HepG2 (cell line): ENCODE results near the gene PCBP2. TPM values are rescaled to one million over a fixed set of nuclear protein-coding genes. Genes with fewer than 3 reads are reported as not detected.

Source experiments
- FOXP1 ChIP-seq, 2 experiments: fragments of 450-650 bp in 1 of 2; IDR thresholded peaks; 2 replicates each; pipeline ENCODE4 v1.6.1; 2017 to 2018; ENCODE audit warnings: antibody characterized with exemption in 1 of 2
- GFI1 ChIP-seq: sonication (generic); formaldehyde crosslinking; IDR thresholded peaks from 2 replicates; pipeline ENCODE4 v1.5.0; 2020; ENCODE audit warnings: missing genetic modification reagents, mild to moderate bottlenecking, borderline replicate concordance
- HBP1 ChIP-seq: IDR thresholded peaks from 2 replicates; pipeline ENCODE4 v1.6.1; 2016; ENCODE audit warnings: low read depth, control low read depth
- MLLT10 ChIP-seq: sonication (generic); formaldehyde crosslinking; IDR thresholded peaks from 2 replicates; pipeline ENCODE4 v1.4.0; 2020; ENCODE audit warnings: missing genetic modification reagents
- NFKB2 ChIP-seq: sonication (generic); formaldehyde crosslinking; IDR thresholded peaks from 2 replicates; pipeline ENCODE4 v1.4.0; 2020; ENCODE audit warnings: missing genetic modification reagents, borderline replicate concordance
- RBM39 ChIP-seq: fragments of 200-400 bp; formaldehyde crosslinking; IDR thresholded peaks from one replicate; pipeline ENCODE4 v1.6.1; 2018; ENCODE audit warnings: antibody characterized with exemption, mild to moderate bottlenecking, low read depth, low read length; ENCODE audit not compliant: poor library complexity, severe bottlenecking
- REL ChIP-seq: sonication (generic); formaldehyde crosslinking; conservative IDR thresholded peaks from 2 replicates; pipeline ENCODE4 v1.8.0; 2022; ENCODE audit warnings: mild to moderate bottlenecking, missing genetic modification reagents, moderate library complexity
- TCF12 ChIP-seq, 2 experiments: fragments of 450-650 bp in 1 of 2; sonication (generic) in 1 of 2; formaldehyde crosslinking in 1 of 2; IDR thresholded peaks; 2 replicates each; pipeline versions ENCODE4 v1.6.1 to v1.8.0; 2017 to 2022; ENCODE audit warnings: antibody characterized with exemption in 1 of 2, mild to moderate bottlenecking in 1 of 2, missing genetic modification reagents in 1 of 2, moderate library complexity in 1 of 2
- ZBTB26 ChIP-seq: IDR thresholded peaks from 2 replicates; pipeline ENCODE4 v1.6.1; 2016; ENCODE audit warnings: missing compliant biosample characterization, missing genetic modification reagents, borderline replicate concordance
- ZNF3 ChIP-seq: IDR thresholded peaks from 2 replicates; pipeline ENCODE4 v1.7.0; 2017; ENCODE audit warnings: inconsistent platforms
- ZNF333 ChIP-seq: sonication (generic); formaldehyde crosslinking; IDR thresholded peaks from 2 replicates; pipeline ENCODE4 v1.4.0; 2020; ENCODE audit warnings: mild to moderate bottlenecking, missing genetic modification reagents, borderline replicate concordance
- ZNF501 ChIP-seq: sonication (generic); formaldehyde crosslinking; IDR thresholded peaks from 2 replicates; pipeline ENCODE4 v1.5.1; 2020; ENCODE audit warnings: mild to moderate bottlenecking, moderate library complexity, missing genetic modification reagents
- ZNF549 ChIP-seq: sonication (generic); formaldehyde crosslinking; IDR thresholded peaks from 2 replicates; pipeline ENCODE4 v1.5.0; 2020; ENCODE audit warnings: missing genetic modification reagents
- ZNF616 ChIP-seq: sonication (generic); formaldehyde crosslinking; IDR thresholded peaks from 2 replicates; pipeline ENCODE4 v1.5.0; 2020; ENCODE audit warnings: low read depth, mild to moderate bottlenecking, missing genetic modification reagents
- ZNF660 ChIP-seq: sonication (generic); formaldehyde crosslinking; IDR thresholded peaks from 2 replicates; pipeline ENCODE4 v1.5.1; 2020; ENCODE audit warnings: mild to moderate bottlenecking, low read depth, missing genetic modification reagents, borderline replicate concordance
- ZNF670 ChIP-seq: sonication (generic); formaldehyde crosslinking; IDR thresholded peaks from 2 replicates; pipeline ENCODE4 v1.8.0; 2022; ENCODE audit warnings: mild to moderate bottlenecking, missing genetic modification reagents, borderline replicate concordance
- ZNF770 ChIP-seq: sonication (generic); formaldehyde crosslinking; IDR thresholded peaks from 2 replicates; pipeline ENCODE4 v1.5.0; 2020; ENCODE audit warnings: mild to moderate bottlenecking, missing genetic modification reagents
- ZNF782 ChIP-seq: sonication (generic); formaldehyde crosslinking; IDR thresholded peaks from 2 replicates; pipeline ENCODE4 v1.4.0; 2020; ENCODE audit warnings: missing genetic modification reagents, mild to moderate bottlenecking, borderline replicate concordance
- polyA plus RNA-seq, 8 experiments: library from polyadenylated mRNA; depleted of rRNA in 3 of 8; stranded (reverse) in 7 of 8; unstranded in 1 of 8; fragments of >200 nt; fragmentation: Illumina TruSeq in 4 of 8; extraction: Trizol in 4 of 8; gene quantifications; 2 replicates each; pipeline versions ENCODE4 v1.2.1 to v1.2.3, GENCODE V29; 2011 to 2016; ENCODE audit warnings: low read depth in 4 of 8, missing spikeins in 1 of 8, mixed read lengths in 1 of 8; ENCODE audit not compliant: insufficient read depth in 1 of 8
- total RNA-seq, 5 experiments: library from RNA; depleted of rRNA; stranded (reverse); fragments of >200 nt; fragmentation: Illumina TruSeq; extraction: Trizol; gene quantifications; 2 replicates each; pipeline ENCODE4 v1.2.3, GENCODE V29; 2016; ENCODE audit warnings: low read depth in 1 of 5
- TF ChIP-seq, protein P1 (sequence below): sonication (generic); formaldehyde crosslinking; IDR thresholded peaks from 2 replicates; pipeline ENCODE4 v1.8.0; 2023; ENCODE audit warnings: mild to moderate bottlenecking, missing genetic modification reagents
- TF ChIP-seq, protein P2 (sequence below): sonication (generic); formaldehyde crosslinking; IDR thresholded peaks from 2 replicates; pipeline ENCODE4 v1.8.1; 2023; ENCODE audit warnings: mild to moderate bottlenecking, missing genetic modification reagents

PCBP2 gene
- total and polyA plus RNA-seq, 2 of the 13 experiments (the other 11 are each of a cell fraction or from before 2014, with no cell fraction given) = 154 to 345 TPM

DNA sequence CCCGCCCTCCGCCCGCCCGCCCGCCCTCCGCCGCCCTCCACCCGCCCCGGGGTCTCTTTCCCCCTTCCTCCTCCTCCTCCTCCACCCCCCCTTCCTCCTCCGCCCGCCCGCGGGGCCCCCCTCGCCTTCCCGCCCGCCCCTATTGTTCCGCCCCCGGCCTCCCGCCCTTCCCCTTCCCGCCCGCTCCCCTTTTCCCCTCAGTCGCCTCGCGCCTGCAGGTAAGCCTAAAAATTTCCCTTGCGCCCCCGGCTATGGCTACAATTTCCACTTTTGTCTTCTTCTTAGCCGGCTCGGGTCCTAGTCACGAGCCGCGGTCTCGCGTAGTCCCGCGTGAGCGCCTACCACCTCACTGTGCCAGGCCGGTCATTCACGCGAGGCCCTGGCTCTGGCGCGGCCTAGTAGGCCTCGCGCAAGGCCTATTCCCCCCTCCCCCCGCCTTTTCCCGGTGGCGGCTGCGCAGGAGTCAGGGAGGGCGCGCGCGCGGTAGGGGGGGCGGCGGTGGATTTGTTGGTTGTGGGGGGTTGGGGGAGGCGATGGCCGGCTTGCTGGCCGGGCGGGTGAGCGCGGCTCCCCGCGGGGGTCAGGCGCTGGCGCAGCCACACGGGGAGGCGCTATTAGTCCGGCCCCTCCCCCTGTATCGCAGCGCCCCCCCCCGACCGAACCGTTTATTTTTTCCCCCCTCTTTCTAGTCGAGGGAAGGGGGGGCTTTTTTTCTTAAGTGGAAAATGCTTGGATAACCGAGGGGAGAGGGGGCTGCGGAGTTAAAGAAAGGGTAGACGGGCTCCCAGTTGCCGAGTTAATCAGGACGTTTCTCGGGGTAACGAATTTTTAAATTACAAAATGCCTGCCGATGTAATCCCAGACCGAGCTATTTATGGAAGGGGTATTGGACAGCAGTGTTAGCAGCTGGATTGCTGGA lies 516 bp downstream of the PCBP2 start (continued):
- no peak for TF ChIP-seq ZBTB26
- TF ChIP-seq GFI1 = no peak
- no peak for TF ChIP-seq TCF12 (IDR thresholded peaks at IDR 0.05)
- no peak for TF ChIP-seq TCF12 (CRISPR knock-in tag; IDR thresholded peaks at IDR 0.05)
- no peak for TF ChIP-seq ZNF770 (CRISPR knock-in tag)
- TF ChIP-seq ZNF670 (CRISPR knock-in tag) = no peak
- TF ChIP-seq FOXP1 (IDR thresholded peaks at IDR 0.05) = no peak
- no peak for TF ChIP-seq FOXP1 (CRISPR knock-in tag; IDR thresholded peaks at IDR 0.05)
- peak; percentile 91 for TF ChIP-seq RBM39
- TF ChIP-seq MLLT10 = no peak
- peak; percentile 66; the same call in 1 of the 2 replicates for TF ChIP-seq NFKB2 (CRISPR knock-in tag)
- TF ChIP-seq ZNF616 (CRISPR knock-in tag) = 0 out of 2 replicates have a peak, but pooled peaks have one; percentile 27
- no peak for TF ChIP-seq ZNF333 (CRISPR knock-in tag)
- no peak for TF ChIP-seq ZNF549 (CRISPR knock-in tag)
- TF ChIP-seq REL (CRISPR knock-in tag) = 0 out of 2 replicates have a peak, but pooled peaks have one; percentile 36
- TF ChIP-seq, protein P1, sequence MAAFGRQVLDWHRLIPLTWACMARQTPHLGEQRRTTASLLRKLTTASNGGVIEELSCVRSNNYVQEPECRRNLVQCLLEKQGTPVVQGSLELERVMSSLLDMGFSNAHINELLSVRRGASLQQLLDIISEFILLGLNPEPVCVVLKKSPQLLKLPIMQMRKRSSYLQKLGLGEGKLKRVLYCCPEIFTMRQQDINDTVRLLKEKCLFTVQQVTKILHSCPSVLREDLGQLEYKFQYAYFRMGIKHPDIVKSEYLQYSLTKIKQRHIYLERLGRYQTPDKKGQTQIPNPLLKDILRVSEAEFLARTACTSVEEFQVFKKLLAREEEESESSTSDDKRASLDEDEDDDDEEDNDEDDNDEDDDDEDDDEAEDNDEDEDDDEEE (CRISPR knock-in tag) = no peak
- peak; percentile 87; the same call in 1 of the 2 replicates for TF ChIP-seq HBP1 (CRISPR knock-in tag)
- TF ChIP-seq ZNF782 (CRISPR knock-in tag) = peak; percentile 19; the same call in 1 of the 2 replicates
- TF ChIP-seq, protein P2, sequence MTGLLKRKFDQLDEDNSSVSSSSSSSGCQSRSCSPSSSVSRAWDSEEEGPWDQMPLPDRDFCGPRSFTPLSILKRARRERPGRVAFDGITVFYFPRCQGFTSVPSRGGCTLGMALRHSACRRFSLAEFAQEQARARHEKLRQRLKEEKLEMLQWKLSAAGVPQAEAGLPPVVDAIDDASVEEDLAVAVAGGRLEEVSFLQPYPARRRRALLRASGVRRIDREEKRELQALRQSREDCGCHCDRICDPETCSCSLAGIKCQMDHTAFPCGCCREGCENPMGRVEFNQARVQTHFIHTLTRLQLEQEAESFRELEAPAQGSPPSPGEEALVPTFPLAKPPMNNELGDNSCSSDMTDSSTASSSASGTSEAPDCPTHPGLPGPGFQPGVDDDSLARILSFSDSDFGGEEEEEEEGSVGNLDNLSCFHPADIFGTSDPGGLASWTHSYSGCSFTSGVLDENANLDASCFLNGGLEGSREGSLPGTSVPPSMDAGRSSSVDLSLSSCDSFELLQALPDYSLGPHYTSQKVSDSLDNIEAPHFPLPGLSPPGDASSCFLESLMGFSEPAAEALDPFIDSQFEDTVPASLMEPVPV (CRISPR knock-in tag) = peak; percentile 77; the same call in 1 of the 2 replicates
- no peak for TF ChIP-seq ZNF501 (CRISPR knock-in tag)
- TF ChIP-seq ZNF660 (CRISPR knock-in tag) = no peak
- TF ChIP-seq ZNF3 (CRISPR knock-in tag) = no peak
